Fibroblast of villous mesenchyme (primary cell): ENCODE results near the gene LZTS2. TPM values are rescaled to one million over a fixed set of nuclear protein-coding genes. Genes with fewer than 3 reads are reported as not detected.

Source experiments
- DNase-seq: peaks from one replicate; pipeline ENCODE4 v3.0.0-alpha.2; 2010; ENCODE audit warnings: low read depth
- H3K4me3 ChIP-seq: 2 replicates; pipeline ENCODE4 v1.5.1; 2011; ENCODE audit warnings: low read depth, mild to moderate bottlenecking, low read length
- total RNA-seq: library from RNA; depleted of rRNA; stranded (reverse); fragments of >200 nt; gene quantifications from 2 replicates; pipeline ENCODE4 v1.2.3, GENCODE V29; 2012
- TF ChIP-seq, protein P1 (sequence below): IDR thresholded peaks from 2 replicates; pipeline ENCODE4 v1.5.1; 2012; ENCODE audit warnings: low read depth, mild to moderate bottlenecking, low read length; ENCODE audit not compliant: insufficient read depth

The LZTS2 gene
- total RNA-seq, 1 donor: 87.7 TPM

DNA sequence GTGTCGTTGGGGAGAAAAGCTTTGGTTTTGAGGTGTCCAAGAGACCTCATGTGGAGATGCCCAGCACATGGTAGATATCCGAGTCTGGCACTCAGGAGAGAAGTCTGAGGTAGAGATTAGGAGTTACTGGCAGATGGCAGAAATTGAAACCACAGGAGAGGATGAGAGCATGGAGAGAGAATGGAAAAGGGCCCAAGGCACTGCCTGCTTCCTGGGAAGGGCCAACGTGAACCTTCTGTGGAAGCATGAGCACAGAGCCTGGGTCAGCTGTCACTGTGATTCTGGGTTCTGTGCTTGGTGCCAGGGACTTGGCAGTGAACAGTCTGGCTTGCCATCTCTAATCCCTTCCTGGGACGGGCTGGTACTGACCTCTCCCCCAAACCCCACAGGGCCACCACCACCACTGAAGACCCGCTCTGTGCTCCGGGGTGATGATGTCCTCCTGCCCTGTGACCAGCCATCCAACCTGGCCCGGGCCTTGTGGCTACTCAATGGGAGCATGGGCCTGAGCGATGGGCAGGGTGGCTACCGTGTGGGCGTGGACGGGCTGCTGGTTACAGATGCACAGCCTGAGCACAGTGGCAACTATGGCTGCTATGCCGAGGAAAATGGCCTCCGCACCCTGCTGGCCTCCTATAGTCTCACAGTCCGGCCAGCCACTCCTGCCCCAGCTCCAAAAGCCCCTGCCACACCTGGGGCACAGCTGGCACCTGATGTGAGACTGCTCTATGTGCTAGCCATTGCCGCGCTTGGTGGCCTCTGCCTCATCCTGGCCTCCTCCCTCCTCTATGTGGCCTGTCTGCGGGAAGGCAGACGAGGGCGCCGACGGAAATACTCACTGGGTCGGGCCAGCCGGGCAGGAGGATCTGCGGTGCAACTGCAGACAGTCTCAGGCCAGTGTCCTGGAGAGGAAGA, 16.4 kb upstream of the LZTS2 start:
- H3K4me3 ChIP-seq: no peak overlapping the region
- DNase-seq: no peak
- TF ChIP-seq, protein P1, sequence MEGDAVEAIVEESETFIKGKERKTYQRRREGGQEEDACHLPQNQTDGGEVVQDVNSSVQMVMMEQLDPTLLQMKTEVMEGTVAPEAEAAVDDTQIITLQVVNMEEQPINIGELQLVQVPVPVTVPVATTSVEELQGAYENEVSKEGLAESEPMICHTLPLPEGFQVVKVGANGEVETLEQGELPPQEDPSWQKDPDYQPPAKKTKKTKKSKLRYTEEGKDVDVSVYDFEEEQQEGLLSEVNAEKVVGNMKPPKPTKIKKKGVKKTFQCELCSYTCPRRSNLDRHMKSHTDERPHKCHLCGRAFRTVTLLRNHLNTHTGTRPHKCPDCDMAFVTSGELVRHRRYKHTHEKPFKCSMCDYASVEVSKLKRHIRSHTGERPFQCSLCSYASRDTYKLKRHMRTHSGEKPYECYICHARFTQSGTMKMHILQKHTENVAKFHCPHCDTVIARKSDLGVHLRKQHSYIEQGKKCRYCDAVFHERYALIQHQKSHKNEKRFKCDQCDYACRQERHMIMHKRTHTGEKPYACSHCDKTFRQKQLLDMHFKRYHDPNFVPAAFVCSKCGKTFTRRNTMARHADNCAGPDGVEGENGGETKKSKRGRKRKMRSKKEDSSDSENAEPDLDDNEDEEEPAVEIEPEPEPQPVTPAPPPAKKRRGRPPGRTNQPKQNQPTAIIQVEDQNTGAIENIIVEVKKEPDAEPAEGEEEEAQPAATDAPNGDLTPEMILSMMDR: no peak

DNA sequence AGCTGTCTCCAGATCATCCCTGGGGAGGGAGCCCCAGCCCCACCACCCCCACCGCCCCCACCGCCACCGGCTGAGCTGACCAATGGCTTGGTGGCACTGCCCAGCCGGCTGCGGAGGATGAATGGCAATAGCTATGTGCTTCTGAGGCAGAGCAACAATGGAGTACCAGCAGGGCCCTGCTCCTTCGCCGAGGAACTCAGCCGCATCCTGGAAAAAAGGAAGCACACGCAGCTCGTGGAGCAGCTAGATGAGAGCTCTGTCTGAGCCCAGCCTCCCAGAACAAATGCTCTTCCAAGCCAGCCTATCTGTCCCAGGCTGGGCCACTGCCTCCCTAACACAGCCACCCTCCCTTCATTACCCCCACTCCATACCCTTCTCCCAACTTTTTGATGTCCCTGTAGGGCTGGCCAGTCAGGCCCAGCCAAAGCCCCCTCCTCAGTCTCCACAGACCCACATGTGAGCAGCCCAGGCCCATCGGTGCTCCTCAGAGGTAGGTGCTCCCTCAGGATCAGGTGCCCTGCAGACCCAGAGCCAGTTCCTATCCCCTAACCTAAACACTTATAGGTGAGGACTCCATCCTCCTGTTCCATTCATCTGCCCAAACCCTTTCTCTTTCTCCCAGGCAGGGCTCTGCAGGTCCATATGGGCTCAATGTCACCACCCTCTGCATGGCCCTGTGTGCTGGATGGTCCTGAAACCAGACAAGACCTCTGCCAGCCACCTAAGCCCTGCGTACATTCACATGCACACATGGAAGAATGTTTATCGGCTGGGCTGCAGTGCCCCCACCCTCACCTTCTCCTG, 15.5 kb upstream of the LZTS2 start:
- H3K4me3 ChIP-seq: no peak overlapping the region
- TF ChIP-seq, protein P1: no peak
- no peak for DNase-seq

DNA sequence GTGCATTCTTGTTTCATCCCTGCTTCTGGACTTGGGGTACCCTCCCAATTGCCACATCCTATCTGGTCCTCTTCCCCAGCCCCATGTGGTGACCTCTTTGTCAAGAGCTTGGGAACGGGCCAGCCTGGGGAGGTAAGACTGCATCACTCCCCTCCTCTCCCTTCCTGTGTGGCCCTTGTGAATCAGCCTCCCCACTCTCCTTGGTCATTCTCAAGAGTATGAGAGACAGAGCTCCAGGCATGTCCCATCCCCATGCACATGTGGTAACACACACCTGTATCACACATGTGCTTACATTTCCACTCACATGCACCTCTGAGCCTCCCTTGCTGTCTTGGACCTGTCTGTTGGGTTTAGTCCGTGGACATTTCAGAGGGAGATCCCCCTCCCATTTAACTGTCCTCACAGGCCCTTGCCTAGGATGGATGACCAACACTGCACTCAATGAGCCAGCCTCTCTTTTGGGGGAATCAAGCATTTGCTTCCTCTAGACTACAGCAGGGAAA, 14.9 kb upstream of the LZTS2 start:
- TF ChIP-seq, protein P1: no peak
- no peak overlapping the region for H3K4me3 ChIP-seq
- no peak for DNase-seq

DNA sequence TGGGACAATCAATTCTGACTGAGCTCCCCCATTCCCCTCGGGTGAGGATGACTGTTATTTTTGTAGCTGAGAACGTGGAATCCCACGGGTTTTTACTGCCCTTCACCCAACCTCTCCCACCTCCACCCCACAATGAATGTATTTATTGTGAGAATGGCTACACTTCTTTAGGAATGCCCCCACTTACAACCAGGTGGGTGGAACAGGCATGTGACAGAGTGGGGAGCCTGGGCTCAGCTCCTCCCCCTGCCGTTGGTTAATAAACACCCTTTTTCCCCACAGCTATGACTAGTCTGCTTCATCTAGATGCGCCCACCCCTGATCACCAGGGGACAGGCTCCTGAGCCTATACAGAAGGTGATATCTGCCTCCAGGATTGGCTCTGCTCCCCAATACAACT, 14.3 kb upstream of the LZTS2 start:
- DNase-seq: no peak
- TF ChIP-seq, protein P1: no peak

DNA sequence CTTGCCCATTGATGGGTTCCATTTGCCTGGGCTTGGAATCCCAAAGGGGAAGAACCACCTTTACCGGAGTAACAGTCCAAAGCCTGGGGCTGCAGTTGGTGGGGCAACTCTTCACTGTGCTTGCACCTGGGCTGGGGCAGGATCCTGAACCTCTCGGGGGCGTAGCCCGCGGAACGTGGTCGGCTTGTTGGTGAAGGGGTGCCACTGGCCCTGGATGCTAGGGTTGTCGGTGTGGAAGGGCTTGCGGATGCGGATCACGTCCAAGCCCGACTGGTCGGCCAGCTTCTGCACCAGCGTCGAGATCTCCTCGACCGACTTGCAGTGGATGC, 13.0 kb upstream of the LZTS2 start:
- TF ChIP-seq, protein P1: no peak
- no peak for DNase-seq
- H3K4me3 ChIP-seq: peak overlapping the region; percentile 99

More for the DNA sequence above, 14.3 kb upstream of the LZTS2 start:
- H3K4me3 ChIP-seq: no peak overlapping the region

DNA sequence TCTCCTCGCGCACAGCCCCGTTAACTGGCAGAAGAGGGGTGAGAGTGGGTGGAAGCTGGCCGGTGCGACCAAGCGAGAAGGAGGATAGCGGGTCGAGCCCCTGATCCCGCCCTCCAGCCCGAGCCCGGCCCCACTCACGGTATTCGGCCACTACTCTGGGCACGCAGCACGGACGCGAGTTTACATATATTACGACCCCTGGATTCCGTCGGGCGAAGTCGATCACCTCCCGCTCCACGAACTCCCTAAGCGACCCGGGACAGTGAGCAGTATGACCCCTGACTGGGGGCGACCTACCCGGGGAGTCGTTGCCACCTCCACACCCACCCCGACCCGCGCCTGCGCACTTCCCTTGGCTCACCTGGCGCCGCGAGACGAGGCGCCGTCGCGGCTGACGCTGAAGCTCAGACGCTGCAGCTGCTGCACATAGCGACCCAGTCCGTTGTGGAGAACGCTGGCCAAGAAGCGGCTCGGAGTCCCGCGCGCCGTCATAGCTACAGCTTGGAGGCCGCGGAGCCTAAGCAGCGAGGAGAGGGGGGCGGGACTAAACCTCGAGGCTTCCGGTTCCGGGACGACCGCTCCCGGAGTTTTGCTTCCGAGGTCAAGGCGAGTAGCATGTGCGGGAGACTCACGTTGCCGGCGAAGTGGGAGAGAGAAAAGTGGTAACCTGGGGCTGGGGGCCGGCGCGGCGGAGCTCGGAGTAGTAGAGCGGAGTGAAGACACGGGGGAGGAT, 12.5 kb upstream of the LZTS2 start, which contains the start of the genes MRPL43 and TWNK:
Gene MRPL43 (minus strand): TSS at position 546 of the 733 bp plus-strand sequence. CDS start 54 bp downstream, at position 492.
Gene TWNK (plus strand): TSS at position 592 of the 733 bp plus-strand sequence. CDS start 668 bp downstream, outside the sequence.
- DNase-seq: peak; percentile 65
- TF ChIP-seq, protein P1: no peak
- peak within 1 kb of the TSS; percentile 99 for H3K4me3 ChIP-seq
